ENCODE data around the gene TAF5.

The TAF5 gene

GRCh38 chr10:103350175-103350516 is 17.6 kb upstream of the TAF5 start:
- TF ChIP-seq NFIC (IDR thresholded peaks at IDR 0.05) (no peak), USF1 (IDR thresholded peaks at IDR 0.05) (no peak), TCF12 (IDR thresholded peaks at IDR 0.05; ENCODE audit: low read depth) (no peak), MAX (IDR thresholded peaks at IDR 0.05) (no peak), EP300 (IDR thresholded peaks at IDR 0.05; ENCODE audit: borderline replicate concordance) (no peak), FOXM1 (IDR thresholded peaks at IDR 0.05; ENCODE audit: borderline replicate concordance, low read depth) (no peak), ZBTB7A (IDR thresholded peaks at IDR 0.05; ENCODE audit: low read depth) (no peak), TAF1 (IDR thresholded peaks at IDR 0.05; ENCODE audit: low read depth) (no peak), YY1 (IDR thresholded peaks at IDR 0.05; ENCODE audit: low read depth) (no peak), RAD21 (IDR thresholded peaks at IDR 0.05; ENCODE audit: low read depth) (no peak), CREB1 (IDR thresholded peaks at IDR 0.05; ENCODE audit: low read depth) (no peak), CEBPB (IDR thresholded peaks at IDR 0.05) (no peak), REST (IDR thresholded peaks at IDR 0.05; ENCODE audit: low read depth) (no peak), EGR1 (IDR thresholded peaks at IDR 0.05) (no peak), TEAD4 (IDR thresholded peaks at IDR 0.05) (no peak)

- TF ChIP-seq USF1 (IDR thresholded peaks at IDR 0.05) (0 out of 2 replicates have a peak, but pooled peaks have one; percentile 2), ZBTB7A (IDR thresholded peaks at IDR 0.05; ENCODE audit: low read depth) (peak; percentile 87; the same call in 1 of the 2 replicates), CREB1 (IDR thresholded peaks at IDR 0.05; ENCODE audit: low read depth) (no peak), FOXM1 (IDR thresholded peaks at IDR 0.05; ENCODE audit: borderline replicate concordance, low read depth) (no peak), MAX (IDR thresholded peaks at IDR 0.05) (peak; percentile 94), RAD21 (IDR thresholded peaks at IDR 0.05; ENCODE audit: low read depth) (no peak), EP300 (IDR thresholded peaks at IDR 0.05; ENCODE audit: borderline replicate concordance) (peak; percentile 3; the same call in 1 of the 2 replicates), NFIC (IDR thresholded peaks at IDR 0.05) (peak; percentile 17; the same call in 1 of the 2 replicates), REST (IDR thresholded peaks at IDR 0.05; ENCODE audit: low read depth) (no peak), TEAD4 (IDR thresholded peaks at IDR 0.05) (peak; percentile 27; the same call in 1 of the 2 replicates), TAF1 (IDR thresholded peaks at IDR 0.05; ENCODE audit: low read depth) (peak; percentile 94), TCF12 (IDR thresholded peaks at IDR 0.05; ENCODE audit: low read depth) (peak; percentile 64; the same call in 1 of the 2 replicates), YY1 (IDR thresholded peaks at IDR 0.05; ENCODE audit: low read depth) (peak; percentile 72), EGR1 (IDR thresholded peaks at IDR 0.05) (peak; percentile 11; the same call in 1 of the 2 replicates), CEBPB (IDR thresholded peaks at IDR 0.05) (no peak)
These were observed 17.1 kb upstream of the TAF5 start, which contains the start of gene PCGF6 for GRCh38 chr10:103350517-103351260. PCGF6 (minus strand) TSS chr10:103351140; CDS start chr10:103351066, 74 bp downstream.

GRCh38 chr10:103353281-103353680 is 14.5 kb upstream of the TAF5 start:
- TF ChIP-seq MAX (IDR thresholded peaks at IDR 0.05) (no peak), ZBTB7A (IDR thresholded peaks at IDR 0.05; ENCODE audit: low read depth) (no peak), CREB1 (IDR thresholded peaks at IDR 0.05; ENCODE audit: low read depth) (no peak), FOXM1 (IDR thresholded peaks at IDR 0.05; ENCODE audit: borderline replicate concordance, low read depth) (no peak), TAF1 (IDR thresholded peaks at IDR 0.05; ENCODE audit: low read depth) (no peak), EGR1 (IDR thresholded peaks at IDR 0.05) (no peak), REST (IDR thresholded peaks at IDR 0.05; ENCODE audit: low read depth) (no peak), USF1 (IDR thresholded peaks at IDR 0.05) (no peak), RAD21 (IDR thresholded peaks at IDR 0.05; ENCODE audit: low read depth) (no peak), EP300 (IDR thresholded peaks at IDR 0.05; ENCODE audit: borderline replicate concordance) (no peak), TEAD4 (IDR thresholded peaks at IDR 0.05) (no peak), TCF12 (IDR thresholded peaks at IDR 0.05; ENCODE audit: low read depth) (no peak), CEBPB (IDR thresholded peaks at IDR 0.05) (no peak), YY1 (IDR thresholded peaks at IDR 0.05; ENCODE audit: low read depth) (no peak)
